GM23338 (cell line): ENCODE measurements around the gene LAMC3. TPM values are rescaled to one million over a fixed set of nuclear protein-coding genes. Genes with fewer than 3 reads are reported as not detected.

Experiments used
- ATAC-seq: fragments of 200-7000 bp; cut with Tn5 transposase; 3 replicates; pipeline ENCODE4 v1.9.1; 2020
- DNase-seq: peaks from one replicate; pipeline ENCODE4 v3.0.0-alpha.2; 2015; ENCODE audit warnings: low spot score
- H2AFZ ChIP-seq: fragments of 200-600 bp; sonication (generic); 2 replicates; pipeline ENCODE4 v1.8.0; 2016; ENCODE audit warnings: antibody characterized with exemption, mild to moderate bottlenecking, moderate library complexity
- H3F3A ChIP-seq: fragments of 200-600 bp; sonication (generic); replicated peaks from 2 replicates; pipeline ENCODE4 v1.8.0; 2017; ENCODE audit warnings: antibody characterized with exemption, mixed run types, low read depth
- H3K27ac ChIP-seq: fragments of 200-600 bp; sonication (generic); 2 replicates; pipeline ENCODE4 v1.6.1; 2016; ENCODE audit warnings: low read depth
- H3K27me3 ChIP-seq: fragments of 200-600 bp; sonication (generic); 2 replicates; pipeline ENCODE4 v1.8.0; 2016; ENCODE audit warnings: mild to moderate bottlenecking, mixed run types, moderate library complexity; ENCODE audit not compliant: insufficient read depth
- H3K36me3 ChIP-seq: fragments of 200-600 bp; sonication (generic); 2 replicates; pipeline ENCODE4 v1.8.0; 2016; ENCODE audit warnings: mild to moderate bottlenecking; ENCODE audit not compliant: insufficient read depth
- H3K4me1 ChIP-seq: fragments of 200-600 bp; sonication (generic); 2 replicates; pipeline ENCODE4 v1.8.0; 2016; ENCODE audit warnings: mild to moderate bottlenecking, moderate library complexity; ENCODE audit not compliant: insufficient read depth
- H3K4me2 ChIP-seq: fragments of 200-600 bp; sonication (generic); 2 replicates; pipeline ENCODE4 v1.7.1; 2017; ENCODE audit warnings: mixed run types
- H3K4me3 ChIP-seq: fragments of 200-600 bp; sonication (generic); 2 replicates; pipeline ENCODE4 v1.6.1; 2016; ENCODE audit warnings: mixed run types
- H3K79me2 ChIP-seq: fragments of 200-600 bp; sonication (generic); replicated peaks from 2 replicates; pipeline ENCODE4 v1.8.0; 2017; ENCODE audit warnings: mild to moderate bottlenecking; ENCODE audit not compliant: insufficient read depth
- H3K9me2 ChIP-seq: fragments of 200-600 bp; sonication (generic); 2 replicates; pipeline ENCODE4 v1.8.0; 2017; ENCODE audit not compliant: insufficient read depth
- H4K20me1 ChIP-seq: fragments of 200-600 bp; sonication (generic); replicated peaks from 2 replicates; pipeline ENCODE4 v1.8.0; 2017; ENCODE audit warnings: mild to moderate bottlenecking; ENCODE audit not compliant: insufficient read depth
- H3K27ac Mint-ChIP-seq: 2 replicates; pipeline ENCODE4 v1.8.0; 2020; ENCODE audit warnings: inconsistent platforms, mild to moderate bottlenecking, moderate library complexity, mixed read lengths
- H3K27me3 Mint-ChIP-seq: 3 replicates; pipeline ENCODE4 v1.8.0; 2022; ENCODE audit warnings: low read depth, mild to moderate bottlenecking, moderate library complexity, mixed read lengths, inconsistent platforms; ENCODE audit not compliant: insufficient read depth, poor library complexity
- H3K36me3 Mint-ChIP-seq: 3 replicates; pipeline ENCODE4 v1.8.0; 2021; ENCODE audit warnings: low read depth, mild to moderate bottlenecking, inconsistent platforms, moderate library complexity, mixed read lengths
- H3K4me1 Mint-ChIP-seq: 3 replicates; pipeline ENCODE4 v1.8.0; 2020; ENCODE audit warnings: mild to moderate bottlenecking, inconsistent platforms, mixed read lengths
- H3K4me3 Mint-ChIP-seq: 3 replicates; pipeline ENCODE4 v1.8.0; 2021; ENCODE audit warnings: moderate library complexity, mild to moderate bottlenecking, inconsistent platforms, mixed read lengths
- H3K9me3 Mint-ChIP-seq: 3 replicates; pipeline ENCODE4 v1.8.0; 2020; ENCODE audit warnings: moderate library complexity, mild to moderate bottlenecking, inconsistent platforms, mixed read lengths
- CREB1 ChIP-seq: fragments of 250-450 bp; sonication (Bioruptor Pico); IDR thresholded peaks from 2 replicates; pipeline ENCODE4 v1.5.0; 2020; ENCODE audit warnings: low read depth, mild to moderate bottlenecking, moderate library complexity
- EZH2 ChIP-seq: fragments of 200-600 bp; sonication (generic); IDR thresholded peaks from one replicate; pipeline ENCODE4 v1.8.0; 2017; ENCODE audit warnings: antibody characterized with exemption, mild to moderate bottlenecking, low read depth; ENCODE audit not compliant: unreplicated experiment
- JUNB ChIP-seq: IDR thresholded peaks from one replicate; pipeline ENCODE4 v1.6.1; 2016; ENCODE audit warnings: antibody characterized with exemption; ENCODE audit not compliant: unreplicated experiment
- NANOG ChIP-seq: IDR thresholded peaks from 2 replicates; pipeline ENCODE4 v1.6.1; 2016; ENCODE audit warnings: antibody characterized with exemption, borderline replicate concordance
- POLR2AphosphoS5 ChIP-seq: IDR thresholded peaks from 2 replicates; pipeline ENCODE4 v1.6.1; 2016; ENCODE audit warnings: antibody characterized with exemption, low read depth
- STAT1 ChIP-seq: IDR thresholded peaks from one replicate; pipeline ENCODE4 v1.6.1; 2016; ENCODE audit warnings: antibody characterized with exemption; ENCODE audit not compliant: unreplicated experiment
- ZNF331 ChIP-seq: fragments of 250-450 bp; sonication (Bioruptor Pico); IDR thresholded peaks from 2 replicates; pipeline ENCODE4 v1.5.0; 2020; ENCODE audit warnings: low read depth, mild to moderate bottlenecking, moderate library complexity
- polyA plus RNA-seq: library from polyadenylated mRNA; unstranded; fragments of >200 nt; fragmentation: Nextera tagmentation; extraction: Ambion mirVana; gene quantifications from 2 replicates; pipeline ENCODE4 v1.2.1, GENCODE V29; 2016
- total RNA-seq: library from RNA; depleted of rRNA; stranded (reverse); fragments of >200 nt; shearing (Covaris generic); gene quantifications from 2 replicates; pipeline ENCODE4 v1.2.3, GENCODE V29; 2014
- TF ChIP-seq, protein P1 (sequence below): IDR thresholded peaks from one replicate; pipeline ENCODE4 v1.6.1; 2018; ENCODE audit warnings: antibody characterized with exemption; ENCODE audit not compliant: unreplicated experiment
- TF ChIP-seq, protein P2 (sequence below): fragments of 250-450 bp; sonication (Bioruptor Pico); IDR thresholded peaks from 2 replicates; pipeline ENCODE4 v1.5.0; 2020; ENCODE audit warnings: mild to moderate bottlenecking, moderate library complexity
- TF ChIP-seq, protein P3 (sequence below): IDR thresholded peaks from 2 replicates; pipeline ENCODE4 v1.6.1; 2016; ENCODE audit warnings: antibody characterized with exemption
- TF ChIP-seq, protein P4 (sequence below), 2 experiments: fragments of 200-600 bp in 1 of 2; sonication (generic) in 1 of 2; conservative IDR thresholded peaks; 2 replicates each; pipeline versions ENCODE4 v1.5.1 to v1.6.1; 2016 to 2017; ENCODE audit warnings: antibody characterized with exemption in 2 of 2, low read depth in 2 of 2, mild to moderate bottlenecking in 2 of 2, moderate library complexity in 1 of 2

LAMC3 gene
- total and polyA plus RNA-seq, 2 experiments from 2014 or later = 9.0 to 27.4 TPM

DNA sequence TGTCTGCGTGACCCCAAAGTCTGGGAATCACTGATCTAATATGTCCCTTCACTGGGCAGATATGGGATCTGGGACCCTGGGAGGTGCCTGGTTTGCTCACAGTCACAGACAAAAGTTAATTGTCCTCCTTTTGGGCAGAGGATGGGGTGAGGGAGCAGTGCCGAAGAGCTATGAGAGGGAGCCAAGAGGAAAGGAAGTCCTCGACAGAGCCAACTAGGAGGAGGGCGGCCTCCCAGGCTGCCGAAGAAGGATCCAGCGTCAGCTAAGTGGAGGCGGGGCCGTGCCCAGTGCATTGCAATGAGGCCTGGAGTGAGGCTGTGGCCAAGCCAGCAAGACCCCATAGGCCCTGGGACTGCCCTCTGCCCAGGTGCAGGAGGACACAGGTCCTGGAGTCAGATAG is 98.8 kb downstream of the LAMC3 start:
- Histone ChIP-seq H4K20me1 (0 out of 2 replicates have a peak, but pooled peaks cover 6% of the 10 kb centered on the region), H3K9me2 (no peaks in the 10 kb centered on the region), H2AFZ (no peak overlapping the region), H3K27ac (0 out of 2 replicates have a peak overlapping the region, but pooled peaks have one; percentile 69), H3K27me3 (no peaks in the 10 kb centered on the region), H3K4me3 (no peak overlapping the region), H3K4me2 (no peak overlapping the region), H3F3A (peaks cover 8% of the 10 kb centered on the region), H3K4me1 (peaks cover 28% of the 10 kb centered on the region), H3K79me2 (0 out of 2 replicates have a peak, but pooled peaks cover 5% of the 10 kb centered on the region), H3K36me3 (peaks cover 6% of the 10 kb centered on the region; the same call in 1 of the 2 replicates)
- Mint-ChIP-seq H3K4me1 (peaks cover 52% of the 10 kb centered on the region), H3K27ac (no peak overlapping the region), H3K27me3 (peaks cover 29% of the 10 kb centered on the region), H3K9me3 (no peaks in the 10 kb centered on the region; the same call in 2 of the 3 replicates), H3K4me3 (no peak overlapping the region), H3K36me3 (peaks cover 57% of the 10 kb centered on the region)
- ATAC-seq (no peak), DNase-seq (no peak)
- TF ChIP-seq CREB1 (CRISPR knock-in tag) = no peak
- TF ChIP-seq, protein P1, sequence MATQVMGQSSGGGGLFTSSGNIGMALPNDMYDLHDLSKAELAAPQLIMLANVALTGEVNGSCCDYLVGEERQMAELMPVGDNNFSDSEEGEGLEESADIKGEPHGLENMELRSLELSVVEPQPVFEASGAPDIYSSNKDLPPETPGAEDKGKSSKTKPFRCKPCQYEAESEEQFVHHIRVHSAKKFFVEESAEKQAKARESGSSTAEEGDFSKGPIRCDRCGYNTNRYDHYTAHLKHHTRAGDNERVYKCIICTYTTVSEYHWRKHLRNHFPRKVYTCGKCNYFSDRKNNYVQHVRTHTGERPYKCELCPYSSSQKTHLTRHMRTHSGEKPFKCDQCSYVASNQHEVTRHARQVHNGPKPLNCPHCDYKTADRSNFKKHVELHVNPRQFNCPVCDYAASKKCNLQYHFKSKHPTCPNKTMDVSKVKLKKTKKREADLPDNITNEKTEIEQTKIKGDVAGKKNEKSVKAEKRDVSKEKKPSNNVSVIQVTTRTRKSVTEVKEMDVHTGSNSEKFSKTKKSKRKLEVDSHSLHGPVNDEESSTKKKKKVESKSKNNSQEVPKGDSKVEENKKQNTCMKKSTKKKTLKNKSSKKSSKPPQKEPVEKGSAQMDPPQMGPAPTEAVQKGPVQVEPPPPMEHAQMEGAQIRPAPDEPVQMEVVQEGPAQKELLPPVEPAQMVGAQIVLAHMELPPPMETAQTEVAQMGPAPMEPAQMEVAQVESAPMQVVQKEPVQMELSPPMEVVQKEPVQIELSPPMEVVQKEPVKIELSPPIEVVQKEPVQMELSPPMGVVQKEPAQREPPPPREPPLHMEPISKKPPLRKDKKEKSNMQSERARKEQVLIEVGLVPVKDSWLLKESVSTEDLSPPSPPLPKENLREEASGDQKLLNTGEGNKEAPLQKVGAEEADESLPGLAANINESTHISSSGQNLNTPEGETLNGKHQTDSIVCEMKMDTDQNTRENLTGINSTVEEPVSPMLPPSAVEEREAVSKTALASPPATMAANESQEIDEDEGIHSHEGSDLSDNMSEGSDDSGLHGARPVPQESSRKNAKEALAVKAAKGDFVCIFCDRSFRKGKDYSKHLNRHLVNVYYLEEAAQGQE = no peak
- TF ChIP-seq STAT1 = no peak
- TF ChIP-seq, protein P2, sequence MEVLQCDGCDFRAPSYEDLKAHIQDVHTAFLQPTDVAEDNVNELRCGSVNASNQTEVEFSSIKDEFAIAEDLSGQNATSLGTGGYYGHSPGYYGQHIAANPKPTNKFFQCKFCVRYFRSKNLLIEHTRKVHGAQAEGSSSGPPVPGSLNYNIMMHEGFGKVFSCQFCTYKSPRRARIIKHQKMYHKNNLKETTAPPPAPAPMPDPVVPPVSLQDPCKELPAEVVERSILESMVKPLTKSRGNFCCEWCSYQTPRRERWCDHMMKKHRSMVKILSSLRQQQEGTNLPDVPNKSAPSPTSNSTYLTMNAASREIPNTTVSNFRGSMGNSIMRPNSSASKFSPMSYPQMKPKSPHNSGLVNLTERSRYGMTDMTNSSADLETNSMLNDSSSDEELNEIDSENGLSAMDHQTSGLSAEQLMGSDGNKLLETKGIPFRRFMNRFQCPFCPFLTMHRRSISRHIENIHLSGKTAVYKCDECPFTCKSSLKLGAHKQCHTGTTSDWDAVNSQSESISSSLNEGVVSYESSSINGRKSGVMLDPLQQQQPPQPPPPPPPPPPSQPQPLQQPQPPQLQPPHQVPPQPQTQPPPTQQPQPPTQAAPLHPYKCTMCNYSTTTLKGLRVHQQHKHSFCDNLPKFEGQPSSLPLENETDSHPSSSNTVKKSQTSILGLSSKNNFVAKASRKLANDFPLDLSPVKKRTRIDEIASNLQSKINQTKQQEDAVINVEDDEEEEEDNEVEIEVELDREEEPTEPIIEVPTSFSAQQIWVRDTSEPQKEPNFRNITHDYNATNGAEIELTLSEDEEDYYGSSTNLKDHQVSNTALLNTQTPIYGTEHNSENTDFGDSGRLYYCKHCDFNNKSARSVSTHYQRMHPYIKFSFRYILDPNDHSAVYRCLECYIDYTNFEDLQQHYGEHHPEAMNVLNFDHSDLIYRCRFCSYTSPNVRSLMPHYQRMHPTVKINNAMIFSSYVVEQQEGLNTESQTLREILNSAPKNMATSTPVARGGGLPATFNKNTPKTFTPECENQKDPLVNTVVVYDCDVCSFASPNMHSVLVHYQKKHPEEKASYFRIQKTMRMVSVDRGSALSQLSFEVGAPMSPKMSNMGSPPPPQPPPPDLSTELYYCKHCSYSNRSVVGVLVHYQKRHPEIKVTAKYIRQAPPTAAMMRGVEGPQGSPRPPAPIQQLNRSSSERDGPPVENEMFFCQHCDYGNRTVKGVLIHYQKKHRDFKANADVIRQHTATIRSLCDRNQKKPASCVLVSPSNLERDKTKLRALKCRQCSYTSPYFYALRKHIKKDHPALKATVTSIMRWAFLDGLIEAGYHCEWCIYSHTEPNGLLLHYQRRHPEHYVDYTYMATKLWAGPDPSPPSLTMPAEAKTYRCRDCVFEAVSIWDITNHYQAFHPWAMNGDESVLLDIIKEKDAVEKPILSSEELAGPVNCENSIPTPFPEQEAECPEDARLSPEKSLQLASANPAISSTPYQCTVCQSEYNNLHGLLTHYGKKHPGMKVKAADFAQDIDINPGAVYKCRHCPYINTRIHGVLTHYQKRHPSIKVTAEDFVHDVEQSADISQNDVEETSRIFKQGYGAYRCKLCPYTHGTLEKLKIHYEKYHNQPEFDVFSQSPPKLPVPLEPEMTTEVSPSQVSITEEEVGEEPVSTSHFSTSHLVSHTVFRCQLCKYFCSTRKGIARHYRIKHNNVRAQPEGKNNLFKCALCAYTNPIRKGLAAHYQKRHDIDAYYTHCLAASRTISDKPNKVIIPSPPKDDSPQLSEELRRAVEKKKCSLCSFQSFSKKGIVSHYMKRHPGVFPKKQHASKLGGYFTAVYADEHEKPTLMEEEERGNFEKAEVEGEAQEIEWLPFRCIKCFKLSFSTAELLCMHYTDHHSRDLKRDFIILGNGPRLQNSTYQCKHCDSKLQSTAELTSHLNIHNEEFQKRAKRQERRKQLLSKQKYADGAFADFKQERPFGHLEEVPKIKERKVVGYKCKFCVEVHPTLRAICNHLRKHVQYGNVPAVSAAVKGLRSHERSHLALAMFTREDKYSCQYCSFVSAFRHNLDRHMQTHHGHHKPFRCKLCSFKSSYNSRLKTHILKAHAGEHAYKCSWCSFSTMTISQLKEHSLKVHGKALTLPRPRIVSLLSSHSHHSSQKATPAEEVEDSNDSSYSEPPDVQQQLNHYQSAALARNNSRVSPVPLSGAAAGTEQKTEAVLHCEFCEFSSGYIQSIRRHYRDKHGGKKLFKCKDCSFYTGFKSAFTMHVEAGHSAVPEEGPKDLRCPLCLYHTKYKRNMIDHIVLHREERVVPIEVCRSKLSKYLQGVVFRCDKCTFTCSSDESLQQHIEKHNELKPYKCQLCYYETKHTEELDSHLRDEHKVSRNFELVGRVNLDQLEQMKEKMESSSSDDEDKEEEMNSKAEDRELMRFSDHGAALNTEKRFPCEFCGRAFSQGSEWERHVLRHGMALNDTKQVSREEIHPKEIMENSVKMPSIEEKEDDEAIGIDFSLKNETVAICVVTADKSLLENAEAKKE (CRISPR knock-in tag) = no peak
- TF ChIP-seq, protein P3, sequence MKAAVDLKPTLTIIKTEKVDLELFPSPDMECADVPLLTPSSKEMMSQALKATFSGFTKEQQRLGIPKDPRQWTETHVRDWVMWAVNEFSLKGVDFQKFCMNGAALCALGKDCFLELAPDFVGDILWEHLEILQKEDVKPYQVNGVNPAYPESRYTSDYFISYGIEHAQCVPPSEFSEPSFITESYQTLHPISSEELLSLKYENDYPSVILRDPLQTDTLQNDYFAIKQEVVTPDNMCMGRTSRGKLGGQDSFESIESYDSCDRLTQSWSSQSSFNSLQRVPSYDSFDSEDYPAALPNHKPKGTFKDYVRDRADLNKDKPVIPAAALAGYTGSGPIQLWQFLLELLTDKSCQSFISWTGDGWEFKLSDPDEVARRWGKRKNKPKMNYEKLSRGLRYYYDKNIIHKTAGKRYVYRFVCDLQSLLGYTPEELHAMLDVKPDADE = no peak
- no peak for TF ChIP-seq EZH2
- TF ChIP-seq ZNF331 (CRISPR knock-in tag) = no peak
- no peak for TF ChIP-seq JUNB
- TF ChIP-seq, protein P4, sequence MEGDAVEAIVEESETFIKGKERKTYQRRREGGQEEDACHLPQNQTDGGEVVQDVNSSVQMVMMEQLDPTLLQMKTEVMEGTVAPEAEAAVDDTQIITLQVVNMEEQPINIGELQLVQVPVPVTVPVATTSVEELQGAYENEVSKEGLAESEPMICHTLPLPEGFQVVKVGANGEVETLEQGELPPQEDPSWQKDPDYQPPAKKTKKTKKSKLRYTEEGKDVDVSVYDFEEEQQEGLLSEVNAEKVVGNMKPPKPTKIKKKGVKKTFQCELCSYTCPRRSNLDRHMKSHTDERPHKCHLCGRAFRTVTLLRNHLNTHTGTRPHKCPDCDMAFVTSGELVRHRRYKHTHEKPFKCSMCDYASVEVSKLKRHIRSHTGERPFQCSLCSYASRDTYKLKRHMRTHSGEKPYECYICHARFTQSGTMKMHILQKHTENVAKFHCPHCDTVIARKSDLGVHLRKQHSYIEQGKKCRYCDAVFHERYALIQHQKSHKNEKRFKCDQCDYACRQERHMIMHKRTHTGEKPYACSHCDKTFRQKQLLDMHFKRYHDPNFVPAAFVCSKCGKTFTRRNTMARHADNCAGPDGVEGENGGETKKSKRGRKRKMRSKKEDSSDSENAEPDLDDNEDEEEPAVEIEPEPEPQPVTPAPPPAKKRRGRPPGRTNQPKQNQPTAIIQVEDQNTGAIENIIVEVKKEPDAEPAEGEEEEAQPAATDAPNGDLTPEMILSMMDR (conservative IDR thresholded peaks at IDR 0.05; ENCODE audit: low read depth in 2 of 2) = no peak
- TF ChIP-seq NANOG = no peak
- TF ChIP-seq POLR2AphosphoS5 = no peak
